ENCODE results near the gene RAB35. TPM values are rescaled to one million over a fixed set of nuclear protein-coding genes. Genes with fewer than 3 reads are reported as not detected.

The RAB35 gene
- total RNA-seq, 4 donors from 2014 or later = 31.5 to 39.5 (median 33.8) TPM

DNA sequence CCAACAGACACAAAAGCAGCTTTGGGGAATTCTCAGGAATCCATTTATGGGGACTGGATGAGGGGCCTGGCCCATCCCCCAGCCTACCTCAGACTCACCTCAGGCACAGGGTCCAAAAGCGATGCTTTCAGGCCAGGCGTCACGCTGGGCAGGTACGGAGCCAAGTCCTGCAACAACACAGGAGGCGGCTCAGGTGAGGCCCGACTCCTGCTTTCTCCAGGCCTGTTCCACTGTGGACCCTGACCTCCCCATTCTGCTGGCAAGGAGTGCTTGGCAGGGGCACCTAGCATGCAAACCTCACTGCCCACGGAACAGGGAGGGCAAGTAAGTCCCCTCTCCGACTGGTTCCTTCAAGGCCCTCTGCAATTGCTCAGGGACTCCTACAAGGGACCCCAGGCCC, 28.6 kb upstream of the RAB35 start:
- no peak for TF ChIP-seq POLR2A (IDR thresholded peaks at IDR 0.05)
- TF ChIP-seq, protein P1, sequence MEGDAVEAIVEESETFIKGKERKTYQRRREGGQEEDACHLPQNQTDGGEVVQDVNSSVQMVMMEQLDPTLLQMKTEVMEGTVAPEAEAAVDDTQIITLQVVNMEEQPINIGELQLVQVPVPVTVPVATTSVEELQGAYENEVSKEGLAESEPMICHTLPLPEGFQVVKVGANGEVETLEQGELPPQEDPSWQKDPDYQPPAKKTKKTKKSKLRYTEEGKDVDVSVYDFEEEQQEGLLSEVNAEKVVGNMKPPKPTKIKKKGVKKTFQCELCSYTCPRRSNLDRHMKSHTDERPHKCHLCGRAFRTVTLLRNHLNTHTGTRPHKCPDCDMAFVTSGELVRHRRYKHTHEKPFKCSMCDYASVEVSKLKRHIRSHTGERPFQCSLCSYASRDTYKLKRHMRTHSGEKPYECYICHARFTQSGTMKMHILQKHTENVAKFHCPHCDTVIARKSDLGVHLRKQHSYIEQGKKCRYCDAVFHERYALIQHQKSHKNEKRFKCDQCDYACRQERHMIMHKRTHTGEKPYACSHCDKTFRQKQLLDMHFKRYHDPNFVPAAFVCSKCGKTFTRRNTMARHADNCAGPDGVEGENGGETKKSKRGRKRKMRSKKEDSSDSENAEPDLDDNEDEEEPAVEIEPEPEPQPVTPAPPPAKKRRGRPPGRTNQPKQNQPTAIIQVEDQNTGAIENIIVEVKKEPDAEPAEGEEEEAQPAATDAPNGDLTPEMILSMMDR (IDR thresholded peaks at IDR 0.05) = no peak
- intact Hi-C loops (cut with DNase I; ENCODE audit: low total_unique reads) = no loop called here
- H3K4me3 ChIP-seq (ENCODE audit: low read depth, poor library complexity, severe bottlenecking) = no peak overlapping the region
- DNase-seq (ENCODE audit: low spot score in 2 of 2) = no peak
- WGBS, 2 donors = 96 to 97% methylated on average over 8 of the region's 8 CpGs

DNA sequence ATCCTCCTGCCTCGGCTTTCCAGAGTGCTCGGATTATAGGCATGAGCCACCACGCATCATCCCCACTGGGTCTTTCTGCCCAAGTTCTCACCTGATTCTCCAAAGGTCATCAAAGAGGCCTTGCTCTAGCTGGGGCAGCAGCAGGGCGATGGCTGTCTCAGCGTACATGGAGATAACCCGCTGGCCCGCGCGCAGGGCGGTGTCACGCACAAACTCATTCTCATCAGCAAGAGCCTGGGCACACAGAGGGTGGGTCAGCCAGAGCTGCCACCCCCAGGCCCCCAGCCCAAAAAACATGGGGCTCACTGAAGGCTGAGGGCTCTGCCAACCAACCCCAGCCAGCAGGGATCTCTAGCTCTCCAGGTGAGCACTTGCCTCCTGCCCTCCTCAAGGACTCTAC, 27.7 kb upstream of the RAB35 start:
- TF ChIP-seq, protein P1 (IDR thresholded peaks at IDR 0.05) = no peak
- TF ChIP-seq POLR2A (IDR thresholded peaks at IDR 0.05) = no peak
- H3K4me3 ChIP-seq (ENCODE audit: low read depth, poor library complexity, severe bottlenecking) = no peak overlapping the region
- intact Hi-C loops (cut with DNase I; ENCODE audit: low total_unique reads) = no loop called here
- DNase-seq (ENCODE audit: low spot score in 2 of 2) = no peak
- 98% methylated on average over 10 to 11 of the region's 11 CpGs for WGBS, 2 donors

DNA sequence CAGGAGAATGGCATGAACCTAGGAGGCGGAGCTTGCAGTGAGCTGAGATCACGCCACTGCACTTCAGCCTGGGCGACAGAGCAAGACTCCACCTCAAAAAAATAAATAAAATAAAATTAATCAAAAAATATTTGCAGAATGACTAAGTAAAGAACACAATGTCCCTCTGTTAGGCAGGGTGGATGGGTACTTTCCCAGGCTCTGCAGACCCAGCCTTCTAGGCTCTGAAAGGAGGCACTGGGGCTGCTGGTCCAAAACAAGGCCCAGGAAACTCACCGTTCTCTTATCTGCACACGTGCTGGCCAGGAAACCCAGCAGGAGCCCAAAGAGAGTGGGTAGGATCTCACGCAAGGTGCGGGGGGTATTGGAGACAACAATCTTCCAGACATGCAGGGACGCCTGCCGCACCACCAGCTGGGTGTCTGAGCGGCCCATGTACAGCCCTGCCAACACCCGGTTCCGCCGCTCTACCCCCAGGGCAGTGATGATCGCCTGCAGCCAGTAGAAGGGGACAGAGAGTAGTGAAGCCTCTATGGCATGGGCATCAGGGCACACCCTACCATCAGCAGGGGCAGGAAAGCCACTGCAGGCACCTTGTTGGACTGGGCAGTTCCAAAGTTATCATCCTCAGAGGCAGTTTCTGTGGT, 25.8 kb upstream of the RAB35 start:
- DNase-seq (ENCODE audit: low spot score in 2 of 2) = no peak
- WGBS, 2 donors = 94 to 95% methylated on average over 14 of the region's 14 CpGs
- TF ChIP-seq, protein P1 (IDR thresholded peaks at IDR 0.05) = no peak
- no peak for TF ChIP-seq POLR2A (IDR thresholded peaks at IDR 0.05)

DNA sequence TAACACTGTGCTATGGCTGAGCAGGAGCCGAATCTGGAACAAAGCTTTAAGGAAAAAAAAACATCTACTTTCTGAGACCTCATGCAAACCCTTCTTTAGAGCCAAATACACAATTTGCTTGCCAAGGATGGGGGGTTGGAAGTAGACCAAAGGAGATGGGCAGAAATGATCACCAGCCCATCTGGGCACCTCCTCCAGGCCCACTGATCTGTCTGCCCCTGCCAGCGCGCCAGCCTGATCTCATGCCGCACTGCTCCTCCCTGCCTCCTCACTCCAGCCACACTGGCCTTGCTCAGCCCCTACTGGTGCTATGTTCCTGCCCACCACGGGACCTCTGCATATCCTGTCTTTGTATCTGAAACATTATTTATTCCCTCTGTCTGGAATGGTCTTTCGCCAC, 24.8 kb upstream of the RAB35 start:
- intact Hi-C loops (cut with DNase I; ENCODE audit: low total_unique reads) = no loop called here
- H3K4me3 ChIP-seq (ENCODE audit: low read depth, poor library complexity, severe bottlenecking) = no peak overlapping the region
- 94% methylated on average over 6 of the region's 6 CpGs for WGBS, 2 donors
- DNase-seq (ENCODE audit: low spot score in 2 of 2) = no peak
- TF ChIP-seq, protein P1 (IDR thresholded peaks at IDR 0.05) = no peak
- no peak for TF ChIP-seq POLR2A (IDR thresholded peaks at IDR 0.05)

More for the DNA sequence above, 25.8 kb upstream of the RAB35 start:
- intact Hi-C loops (cut with DNase I; ENCODE audit: low total_unique reads) = no loop called here
- no peak overlapping the region for H3K4me3 ChIP-seq (ENCODE audit: low read depth, poor library complexity, severe bottlenecking)

DNA sequence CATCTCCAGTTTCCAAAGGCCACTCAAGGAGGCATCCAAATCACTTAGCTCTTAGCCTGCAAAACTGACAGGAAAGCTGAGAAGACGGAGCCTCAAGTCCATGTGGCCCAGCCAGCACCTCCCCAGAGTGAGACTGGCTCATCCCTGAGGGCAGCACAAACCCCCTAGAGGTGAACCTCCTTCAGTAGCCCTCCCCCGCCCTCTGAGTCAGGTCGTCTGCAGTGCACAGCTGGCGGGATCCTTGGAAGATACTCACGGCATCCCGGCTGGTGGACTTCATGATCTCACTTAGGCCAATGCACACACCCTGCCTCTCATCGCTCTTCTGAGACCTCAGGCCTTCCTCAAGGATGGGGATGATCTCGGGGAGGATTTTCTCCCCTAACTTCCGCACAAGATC, 24.1 kb upstream of the RAB35 start:
- TF ChIP-seq, protein P1 (IDR thresholded peaks at IDR 0.05) = no peak
- TF ChIP-seq POLR2A (IDR thresholded peaks at IDR 0.05) = no peak
- WGBS, 2 donors = 86 to 92% methylated on average over 9 of the region's 9 CpGs

DNA sequence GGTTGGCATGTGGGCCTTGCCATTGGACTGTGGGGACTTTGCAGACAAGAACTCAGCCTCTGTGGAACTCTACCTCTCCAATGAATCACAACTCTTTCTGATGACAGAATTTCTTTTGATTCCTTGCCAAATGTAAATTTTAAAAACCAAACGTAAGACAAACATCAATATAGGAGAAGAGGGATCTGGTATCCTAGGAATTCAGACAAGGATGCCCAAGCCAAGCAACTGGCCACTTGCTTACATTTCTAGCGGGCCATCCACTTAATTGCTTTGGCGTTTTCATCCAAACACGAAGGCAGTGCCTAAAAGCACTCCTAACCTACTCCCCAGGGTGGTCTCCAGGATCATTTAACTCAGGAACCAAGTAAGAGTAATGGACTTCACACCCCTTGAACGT, 23.4 kb upstream of the RAB35 start:
- WGBS, 2 donors = 75 to 83% methylated on average over 5 of the region's 5 CpGs
- no peak overlapping the region for H3K4me3 ChIP-seq (ENCODE audit: low read depth, poor library complexity, severe bottlenecking)
- intact Hi-C loops (cut with DNase I; ENCODE audit: low total_unique reads) = no loop called here
- no peak for TF ChIP-seq POLR2A (IDR thresholded peaks at IDR 0.05)
- TF ChIP-seq, protein P1 (IDR thresholded peaks at IDR 0.05) = no peak
- no peak for DNase-seq (ENCODE audit: low spot score in 2 of 2)

More for the DNA sequence above, 24.1 kb upstream of the RAB35 start:
- no peak overlapping the region for H3K4me3 ChIP-seq (ENCODE audit: low read depth, poor library complexity, severe bottlenecking)
- DNase-seq (ENCODE audit: low spot score in 2 of 2) = no peak
- intact Hi-C loops (cut with DNase I; ENCODE audit: low total_unique reads) = no loop called here

Measured in lower leg skin (tissue), 4 donors.